HepG2 (cell line): Measurements from ENCODE around the gene C6orf15. TPM values are rescaled to one million over a fixed set of nuclear protein-coding genes. Genes with fewer than 3 reads are reported as not detected.

Experiments used
- ATF7-NPFF ChIP-seq: sonication (generic); formaldehyde crosslinking; IDR thresholded peaks from 2 replicates; pipeline ENCODE4 v1.8.1; 2023; ENCODE audit warnings: mild to moderate bottlenecking, low read depth, missing genetic modification reagents, moderate library complexity
- BORCS8-MEF2B ChIP-seq: sonication (generic); formaldehyde crosslinking; IDR thresholded peaks from 2 replicates; pipeline ENCODE4 v1.8.0; 2022; ENCODE audit warnings: mild to moderate bottlenecking, missing genetic modification reagents
- DRAP1 ChIP-seq: IDR thresholded peaks from 2 replicates; pipeline ENCODE4 v1.6.1; 2016; ENCODE audit warnings: missing genetic modification reagents, missing compliant biosample characterization
- HIC2 ChIP-seq: sonication (generic); formaldehyde crosslinking; IDR thresholded peaks from 2 replicates; pipeline ENCODE4 v1.9.0; 2022; ENCODE audit warnings: low read depth, missing genetic modification reagents
- HNRNPH1 ChIP-seq: fragments of 200-400 bp; formaldehyde crosslinking; optimal IDR thresholded peaks from 2 replicates; pipeline ENCODE3; 2017; ENCODE audit warnings: mild to moderate bottlenecking, low read depth, low read length
- HNRNPK ChIP-seq: fragments of 200-400 bp; formaldehyde crosslinking; IDR thresholded peaks from 2 replicates; pipeline ENCODE4 v1.6.1; 2018; ENCODE audit warnings: low read length, low read depth, moderate library complexity, mild to moderate bottlenecking; ENCODE audit not compliant: poor library complexity, severe bottlenecking
- KDM1A ChIP-seq: IDR thresholded peaks from 2 replicates; pipeline ENCODE4 v1.6.1; 2016; ENCODE audit warnings: missing compliant biosample characterization
- MAZ ChIP-seq, 2 experiments: sonication (generic) in 1 of 2; formaldehyde crosslinking in 1 of 2; IDR thresholded peaks; 2 replicates each; pipeline versions ENCODE4 v1.5.0 to v1.6.1; 2012 to 2020; ENCODE audit warnings: low read depth in 2 of 2, mild to moderate bottlenecking in 2 of 2, borderline replicate concordance in 1 of 2, improper control_type of control experiment in 1 of 2, low read length in 1 of 2, missing genetic modification reagents in 1 of 2, moderate library complexity in 1 of 2
- NBN ChIP-seq: fragments of 450-650 bp; conservative IDR thresholded peaks from 2 replicates; pipeline ENCODE4 v1.6.1; 2017
- PLSCR1 ChIP-seq: sonication (generic); formaldehyde crosslinking; IDR thresholded peaks from 2 replicates; pipeline ENCODE4 v1.5.0; 2020; ENCODE audit warnings: missing genetic modification reagents, mild to moderate bottlenecking, borderline replicate concordance
- PRPF4 ChIP-seq: fragments of 200-400 bp; formaldehyde crosslinking; IDR thresholded peaks from 2 replicates; pipeline ENCODE4 v1.6.1; 2016; ENCODE audit warnings: low read length, low read depth; ENCODE audit not compliant: poor library complexity, severe bottlenecking
- RAD51 ChIP-seq: fragments of 450-650 bp; IDR thresholded peaks from 2 replicates; pipeline ENCODE4 v1.6.1; 2016; ENCODE audit warnings: borderline replicate concordance
- SKI ChIP-seq: fragments of 450-650 bp; IDR thresholded peaks from one replicate; pipeline ENCODE4 v1.6.1; 2018; ENCODE audit warnings: mild to moderate bottlenecking; ENCODE audit not compliant: partially characterized antibody
- ZBTB3 ChIP-seq: sonication (generic); formaldehyde crosslinking; IDR thresholded peaks from 2 replicates; pipeline ENCODE4 v1.4.0; 2020; ENCODE audit warnings: low read depth, mild to moderate bottlenecking, moderate library complexity, missing genetic modification reagents, borderline replicate concordance
- ZNF205 ChIP-seq: IDR thresholded peaks from 2 replicates; pipeline ENCODE4 v1.6.1; 2018; ENCODE audit warnings: missing biosample characterization, missing genetic modification reagents
- ZNF407 ChIP-seq: sonication (generic); formaldehyde crosslinking; IDR thresholded peaks from one replicate; pipeline ENCODE4 v1.5.1; 2020; ENCODE audit warnings: mild to moderate bottlenecking, missing genetic modification reagents; ENCODE audit errors: not compliant biosample characterization
- polyA plus RNA-seq, 8 experiments: library from polyadenylated mRNA; depleted of rRNA in 3 of 8; stranded (reverse) in 7 of 8; unstranded in 1 of 8; fragments of >200 nt; fragmentation: Illumina TruSeq in 4 of 8; extraction: Trizol in 4 of 8; gene quantifications; 2 replicates each; pipeline versions ENCODE4 v1.2.1 to v1.2.3, GENCODE V29; 2011 to 2016; ENCODE audit warnings: low read depth in 4 of 8, missing spikeins in 1 of 8, mixed read lengths in 1 of 8; ENCODE audit not compliant: insufficient read depth in 1 of 8
- total RNA-seq, 5 experiments: library from RNA; depleted of rRNA; stranded (reverse); fragments of >200 nt; fragmentation: Illumina TruSeq; extraction: Trizol; gene quantifications; 2 replicates each; pipeline ENCODE4 v1.2.3, GENCODE V29; 2016; ENCODE audit warnings: low read depth in 1 of 5

Gene C6orf15
- total and polyA plus RNA-seq, 2 of the 13 experiments (the other 11 are each of a cell fraction or from before 2014, with no cell fraction given): not detected

GRCh38 chr6:31158863-31159855 is 46.8 kb upstream of the C6orf15 start (continued):
- TF ChIP-seq ZNF205 (CRISPR knock-in tag) (no peak), DRAP1 (CRISPR knock-in tag) (no peak), HIC2 (no peak), NBN (no peak), HNRNPH1 (no peak), PRPF4 (no peak), ATF7-NPFF (CRISPR knock-in tag) (no peak; the same call in 1 of the 2 replicates), RAD51 (no peak), BORCS8-MEF2B (CRISPR knock-in tag) (0 out of 2 replicates have a peak, but pooled peaks have one; percentile 18), PLSCR1 (CRISPR knock-in tag) (no peak), HNRNPK (no peak), MAZ (IDR thresholded peaks at IDR 0.05; ENCODE audit: borderline replicate concordance, low read depth, low read length) (no peak), MAZ (CRISPR knock-in tag; IDR thresholded peaks at IDR 0.05; ENCODE audit: low read depth) (no peak; the same call in 1 of the 2 replicates), ZBTB3 (no peak), ZNF407 (CRISPR knock-in tag) (no peak), KDM1A (CRISPR knock-in tag) (no peak), SKI (no peak)
